Mesenchymal stem cell (in vitro differentiated cells and primary cell): ENCODE results near the gene MAVS.

ENCODE experiments used
- DNase-seq: peaks from one replicate; pipeline ENCODE4 v3.0.0-alpha.2; 2013
- H2AFZ ChIP-seq: one replicate; pipeline ENCODE4 v1.6.1; 2013; ENCODE audit warnings: low read depth, mild to moderate bottlenecking, control low read depth, inconsistent platforms, low read length, moderate library complexity
- H2AK5ac ChIP-seq: 2 replicates; pipeline ENCODE4 v1.6.1; 2013; ENCODE audit warnings: low read length, moderate library complexity, mild to moderate bottlenecking, inconsistent platforms; ENCODE audit not compliant: severe bottlenecking
- H2BK120ac ChIP-seq: one replicate; pipeline ENCODE4 v1.6.1; 2013; ENCODE audit warnings: low read depth, mild to moderate bottlenecking, inconsistent platforms, low read length, moderate library complexity
- H2BK12ac ChIP-seq, 2 experiments: one replicate each; pipeline ENCODE4 v1.6.1; 2013; ENCODE audit warnings: inconsistent platforms in 2 of 2, low read length in 2 of 2, mild to moderate bottlenecking in 2 of 2, moderate library complexity in 2 of 2, control low read depth in 1 of 2
- H2BK15ac ChIP-seq: one replicate; pipeline ENCODE4 v1.6.1; 2013; ENCODE audit warnings: mild to moderate bottlenecking, low read depth, inconsistent platforms; ENCODE audit not compliant: poor library complexity, severe bottlenecking
- H2BK5ac ChIP-seq: 2 replicates; pipeline ENCODE4 v1.6.1; 2013; ENCODE audit warnings: low read depth, mild to moderate bottlenecking, low read length, control low read depth, inconsistent platforms; ENCODE audit not compliant: poor library complexity, severe bottlenecking
- H3K14ac ChIP-seq, 2 experiments: one replicate each; pipeline ENCODE4 v1.6.1; 2013; ENCODE audit warnings: inconsistent platforms in 2 of 2, low read length in 2 of 2, control low read depth in 1 of 2, mild to moderate bottlenecking in 1 of 2, moderate library complexity in 1 of 2
- H3K18ac ChIP-seq, 2 experiments: one replicate each; pipeline ENCODE4 v1.6.1; 2013; ENCODE audit warnings: inconsistent platforms in 2 of 2, low read length in 2 of 2, control low read depth in 1 of 2, low read depth in 1 of 2, mild to moderate bottlenecking in 1 of 2
- H3K23ac ChIP-seq, 2 experiments: one replicate each; pipeline ENCODE4 v1.6.1; 2013; ENCODE audit warnings: inconsistent platforms in 2 of 2, low read length in 2 of 2, mild to moderate bottlenecking in 2 of 2, moderate library complexity in 2 of 2, control low read depth in 1 of 2
- H3K27ac ChIP-seq: 2 replicates; pipeline ENCODE4 v1.5.1; 2013; ENCODE audit warnings: mild to moderate bottlenecking, moderate library complexity, low read length, control low read depth, inconsistent platforms; ENCODE audit not compliant: poor library complexity, severe bottlenecking
- H3K27me3 ChIP-seq, 2 experiments: 2 replicates each; pipeline versions ENCODE4 v1.6.1 to v1.7.0; 2013; ENCODE audit warnings: low read length in 2 of 2, mild to moderate bottlenecking in 2 of 2, moderate library complexity in 2 of 2, control low read depth in 1 of 2, inconsistent platforms in 1 of 2; ENCODE audit not compliant: control insufficient read depth in 1 of 2, insufficient read depth in 1 of 2
- H3K36me3 ChIP-seq, 2 experiments: 2 replicates each; pipeline versions ENCODE4 v1.6.1 to v1.7.0; 2013; ENCODE audit warnings: low read length in 2 of 2, control low read depth in 1 of 2, inconsistent platforms in 1 of 2, low read depth in 1 of 2, mild to moderate bottlenecking in 1 of 2; ENCODE audit not compliant: insufficient read depth in 2 of 2, control insufficient read depth in 1 of 2
- H3K4ac ChIP-seq, 2 experiments: one replicate each; pipeline ENCODE4 v1.6.1; 2013; ENCODE audit warnings: inconsistent platforms in 2 of 2, low read length in 2 of 2, mild to moderate bottlenecking in 2 of 2, moderate library complexity in 2 of 2, control low read depth in 1 of 2, low read depth in 1 of 2
- H3K4me1 ChIP-seq: 2 replicates; pipeline ENCODE4 v1.6.1; 2013; ENCODE audit warnings: low read depth, low read length, control low read depth; ENCODE audit not compliant: control insufficient read depth, insufficient read depth
- H3K4me2 ChIP-seq: 2 replicates; pipeline ENCODE4 v1.6.1; 2013; ENCODE audit warnings: low read length, mild to moderate bottlenecking, inconsistent platforms; ENCODE audit not compliant: poor library complexity, severe bottlenecking
- H3K4me3 ChIP-seq, 2 experiments: 2 replicates each; pipeline versions ENCODE4 v1.5.1 to v1.7.0; 2013; ENCODE audit warnings: low read length in 2 of 2, mild to moderate bottlenecking in 2 of 2, control low read depth in 1 of 2, low read depth in 1 of 2; ENCODE audit not compliant: insufficient read depth in 1 of 2
- H3K79me1 ChIP-seq: replicated peaks from 2 replicates; pipeline ENCODE4 v1.6.1; 2013; ENCODE audit warnings: mild to moderate bottlenecking, control low read depth, low read length, inconsistent platforms; ENCODE audit not compliant: poor library complexity, severe bottlenecking
- H3K9ac ChIP-seq: 2 replicates; pipeline ENCODE4 v1.7.0; 2013; ENCODE audit warnings: mild to moderate bottlenecking, low read length, moderate library complexity
- H3K9me3 ChIP-seq: 2 replicates; pipeline ENCODE4 v1.7.0; 2013; ENCODE audit warnings: mild to moderate bottlenecking, low read length; ENCODE audit not compliant: control insufficient read depth
- H4K8ac ChIP-seq: one replicate; pipeline ENCODE4 v1.6.1; 2013; ENCODE audit warnings: inconsistent platforms, mild to moderate bottlenecking, low read length, moderate library complexity
- H4K91ac ChIP-seq: one replicate; pipeline ENCODE4 v1.6.1; 2013; ENCODE audit warnings: mild to moderate bottlenecking, low read length, inconsistent platforms
- WGBS: methylation state at CpG from one replicate; pipeline ENCODE4 v1.1.7; 2013; ENCODE audit warnings: mixed read lengths; 5-methylcytosine and 5-hydroxymethylcytosine counted together

MAVS gene

DNA sequence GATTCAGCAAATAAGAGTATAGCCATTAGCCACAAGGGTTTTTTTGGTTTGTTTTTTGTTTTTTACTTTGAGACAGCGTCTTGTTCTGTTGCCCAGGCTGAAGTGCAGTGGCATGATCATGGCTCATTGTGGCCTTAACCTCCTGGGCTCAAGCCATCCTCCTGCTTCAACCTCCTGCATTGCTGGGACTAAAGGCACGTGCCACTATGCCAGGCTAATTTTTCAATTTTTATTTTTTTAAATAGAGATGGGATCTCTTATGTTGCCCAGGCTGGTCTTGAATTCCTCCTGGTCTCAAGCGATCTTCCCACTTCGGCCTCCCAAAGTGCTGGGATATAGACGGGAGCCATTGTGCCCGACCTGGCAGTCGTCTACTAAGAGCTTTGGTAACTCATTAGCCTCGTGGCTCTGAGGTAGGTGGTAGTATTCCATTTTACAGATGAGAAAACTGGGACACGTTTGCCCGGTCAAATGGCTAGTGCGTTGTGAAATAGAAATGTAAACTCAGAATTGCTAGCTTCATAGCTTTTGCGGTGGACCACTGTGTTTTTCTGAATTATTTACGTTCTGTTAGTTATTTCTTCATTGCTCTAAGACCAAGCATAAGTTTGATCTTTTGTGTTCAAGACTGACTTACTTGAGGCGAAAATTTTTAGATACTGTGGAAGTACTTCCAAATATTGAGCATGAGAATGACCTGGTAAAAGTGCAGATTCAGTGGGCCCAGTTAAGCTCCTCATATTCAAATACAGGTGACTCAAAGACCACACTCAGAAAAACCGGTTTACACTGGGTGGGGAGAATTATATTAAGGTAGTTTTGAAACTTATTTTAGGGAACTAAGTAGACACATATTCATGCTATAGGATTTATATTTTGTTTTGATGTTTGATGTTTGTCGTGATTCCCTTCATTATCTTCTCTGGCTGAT is 44.6 kb downstream of the MAVS start:
- H3K36me3 ChIP-seq, result peaks cover 7 to 13% of the 10 kb centered on the region in 2 experiments
- peak overlapping the region; percentile 96 for H3K9ac ChIP-seq
- 67% methylated on average over 13 of the region's 16 CpGs for WGBS
- no peak overlapping the region for H3K23ac ChIP-seq
- no peak overlapping the region for H3K4ac ChIP-seq
- H3K27me3 ChIP-seq, result no peaks in the 10 kb centered on the region
- H3K4me3 ChIP-seq, result peak overlapping the region in 1 of 2 experiments; percentile 94
- H3K4me1 ChIP-seq, result peaks cover 15% of the 10 kb centered on the region
- no peak overlapping the region for H2AK5ac ChIP-seq
- peak overlapping the region; percentile 64 for H3K4me2 ChIP-seq
- no peak overlapping the region for H3K27ac ChIP-seq
- no peak overlapping the region for H2BK12ac ChIP-seq
- H3K14ac ChIP-seq, result no peak overlapping the region
- H2BK15ac ChIP-seq, result no peak overlapping the region
- no peak overlapping the region for H4K91ac ChIP-seq
- no peaks in the 10 kb centered on the region for H3K9me3 ChIP-seq
- peaks cover 2% of the 10 kb centered on the region for H3K79me1 ChIP-seq
- no peak overlapping the region for H2BK5ac ChIP-seq
- H4K8ac ChIP-seq, result no peak overlapping the region
- H3K18ac ChIP-seq, result no peak overlapping the region
- no peak overlapping the region for H2AFZ ChIP-seq
- H2BK120ac ChIP-seq, result no peak overlapping the region
- DNase-seq, result no peak

DNA sequence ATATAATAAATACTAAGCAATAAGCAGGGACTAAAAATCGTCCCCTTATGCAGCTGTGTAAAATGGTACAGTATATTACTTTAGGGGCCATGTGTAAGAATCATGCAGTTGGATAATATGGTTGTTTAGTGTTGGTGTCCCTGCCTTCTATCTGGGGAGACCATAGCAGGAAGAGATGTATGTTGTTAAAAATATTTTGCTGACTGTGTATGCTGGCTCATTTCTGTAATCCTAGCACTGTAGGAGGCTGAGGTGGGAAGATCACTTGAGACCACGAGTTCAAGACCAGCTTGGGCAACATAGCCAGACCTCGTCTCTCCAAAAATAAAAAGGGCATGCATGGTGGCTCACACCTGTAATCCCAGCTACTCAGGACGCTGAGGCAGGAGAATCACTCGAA is 48.2 kb downstream of the MAVS start:
- Histone ChIP-seq H4K91ac (no peak overlapping the region), H3K4me3 (no peak overlapping the region), H3K4ac (no peak overlapping the region), H3K14ac (no peak overlapping the region), H2BK15ac (no peak overlapping the region), H3K36me3 (peaks cover 11 to 13% of the 10 kb centered on the region in 2 experiments), H3K9ac (no peak overlapping the region), H3K27ac (no peak overlapping the region), H3K18ac (no peak overlapping the region), H3K9me3 (no peaks in the 10 kb centered on the region), H3K4me1 (peaks cover 24% of the 10 kb centered on the region), H3K4me2 (no peak overlapping the region), H2BK12ac (no peak overlapping the region), H2BK5ac (no peak overlapping the region), H3K79me1 (no peaks in the 10 kb centered on the region), H2AFZ (no peak overlapping the region), H2AK5ac (no peak overlapping the region), H3K23ac (no peak overlapping the region), H2BK120ac (no peak overlapping the region), H4K8ac (no peak overlapping the region), H3K27me3 (no peaks in the 10 kb centered on the region)
- WGBS, result 96% methylated on average over 5 of the region's 5 CpGs
- no peak for DNase-seq

DNA sequence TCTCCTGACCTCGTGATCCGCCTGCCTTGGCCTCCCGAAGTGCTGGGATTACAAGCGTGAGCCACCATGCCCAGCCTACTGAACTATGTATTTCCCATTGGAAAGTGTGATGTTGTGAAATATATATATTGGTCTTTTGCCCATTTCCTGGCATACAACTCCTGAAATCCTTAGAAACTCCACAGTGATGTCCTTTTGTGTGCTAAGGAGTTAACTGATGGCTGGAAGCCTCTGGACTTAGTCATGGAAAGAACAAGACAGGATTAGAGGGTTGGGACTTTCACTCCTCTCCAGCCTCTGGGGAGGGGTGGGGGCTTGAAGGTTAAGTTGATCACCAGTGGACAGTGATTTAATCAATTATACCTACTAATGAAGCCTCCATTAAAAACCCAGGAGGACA is 49.7 kb downstream of the MAVS start:
- no CpG with 5 or more reads among the region's 4 CpGs for WGBS
- no peaks in the 10 kb centered on the region for H3K27me3 ChIP-seq
- H3K27ac ChIP-seq, result no peak overlapping the region
- no peak overlapping the region for H2BK5ac ChIP-seq
- H3K4me1 ChIP-seq, result peaks cover 20% of the 10 kb centered on the region
- no peak overlapping the region for H2BK12ac ChIP-seq
- H3K4ac ChIP-seq, result no peak overlapping the region
- no peak overlapping the region for H3K4me2 ChIP-seq
- H3K9me3 ChIP-seq, result no peaks in the 10 kb centered on the region
- no peak overlapping the region for H4K91ac ChIP-seq
- no peak overlapping the region for H4K8ac ChIP-seq
- peaks cover 8 to 13% of the 10 kb centered on the region in 2 experiments for H3K36me3 ChIP-seq
- H3K4me3 ChIP-seq, result peak overlapping the region in 1 of 2 experiments; percentile 39
- H3K23ac ChIP-seq, result no peak overlapping the region
- no peak overlapping the region for H2BK120ac ChIP-seq
- no peak overlapping the region for H3K18ac ChIP-seq
- peak overlapping the region; percentile 41 for H3K9ac ChIP-seq
- no peak overlapping the region for H2AK5ac ChIP-seq
- no peak overlapping the region for H2AFZ ChIP-seq
- no peak overlapping the region for H3K14ac ChIP-seq
- peak; percentile 39 for DNase-seq
- no peak overlapping the region for H2BK15ac ChIP-seq
- H3K79me1 ChIP-seq, result no peaks in the 10 kb centered on the region

DNA sequence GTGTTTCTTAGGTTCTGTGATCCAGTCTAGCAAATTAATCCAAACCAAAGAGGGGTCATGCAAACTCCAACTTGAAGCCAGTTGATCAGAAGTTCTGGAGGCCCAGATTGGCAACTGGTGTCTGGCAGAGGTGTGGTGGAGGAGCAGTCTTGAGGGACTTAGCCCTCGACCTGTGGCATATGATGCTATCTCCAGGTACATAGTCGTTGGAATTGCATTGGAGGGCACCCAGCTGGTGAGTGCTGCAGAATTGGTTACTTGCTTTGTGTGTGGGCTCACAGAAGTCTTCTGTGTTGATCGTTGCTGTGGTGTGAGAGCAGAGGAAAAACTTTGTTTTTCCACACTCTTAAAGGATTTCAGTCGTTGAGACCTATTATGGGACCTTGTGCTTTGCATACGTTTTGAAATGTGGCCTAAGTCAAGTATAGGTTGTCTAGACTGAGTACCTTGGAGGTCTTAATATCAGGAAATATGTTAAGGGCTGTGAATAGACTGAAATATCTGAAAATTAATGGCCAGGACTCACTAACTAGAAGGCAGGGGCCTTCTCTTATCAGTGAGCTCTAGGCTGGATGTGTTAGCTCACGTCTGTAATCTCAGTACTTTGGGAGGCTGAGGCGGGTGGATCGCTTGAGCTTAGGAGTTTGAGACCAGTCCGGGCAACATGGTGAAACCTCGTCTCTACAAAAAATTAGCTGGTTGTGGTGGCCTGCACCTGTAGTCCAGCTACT is 50.4 kb downstream of the MAVS start:
- Histone ChIP-seq H4K8ac (no peak overlapping the region), H3K9ac (peak overlapping the region; percentile 41), H3K79me1 (no peaks in the 10 kb centered on the region), H3K4me1 (peaks cover 18% of the 10 kb centered on the region), H3K23ac (peak overlapping the region in 1 of 2 experiments; percentile 70), H3K4me3 (peak overlapping the region in 1 of 2 experiments; percentile 39), H4K91ac (no peak overlapping the region), H3K18ac (no peak overlapping the region), H3K27ac (no peak overlapping the region), H2AK5ac (no peak overlapping the region), H2AFZ (no peak overlapping the region), H3K36me3 (peaks cover 7 to 13% of the 10 kb centered on the region in 2 experiments), H3K9me3 (no peaks in the 10 kb centered on the region), H2BK120ac (no peak overlapping the region), H2BK12ac (no peak overlapping the region), H3K14ac (no peak overlapping the region), H3K4me2 (no peak overlapping the region), H2BK15ac (no peak overlapping the region), H3K27me3 (no peaks in the 10 kb centered on the region), H3K4ac (no peak overlapping the region), H2BK5ac (no peak overlapping the region)
- no peak for DNase-seq
- 91% methylated on average over 10 of the region's 10 CpGs for WGBS
